GM19351 (cell line): ENCODE results near the gene FASLG.

Experiments used
- ATAC-seq: cut with Tn5 transposase; IDR thresholded peaks from one replicate; pipeline ENCODE4 v1.9.1; 2021; ENCODE audit warnings: mild to moderate bottlenecking, moderate library complexity; ENCODE audit not compliant: unreplicated experiment

FASLG gene

GRCh38 chr1:172642970-172643369, 15.9 kb upstream of the FASLG start:
- ATAC-seq, result no peak

- no peak for ATAC-seq
These were observed 12.2 kb upstream of the FASLG start for GRCh38 chr1:172646653-172647052.

DNA sequence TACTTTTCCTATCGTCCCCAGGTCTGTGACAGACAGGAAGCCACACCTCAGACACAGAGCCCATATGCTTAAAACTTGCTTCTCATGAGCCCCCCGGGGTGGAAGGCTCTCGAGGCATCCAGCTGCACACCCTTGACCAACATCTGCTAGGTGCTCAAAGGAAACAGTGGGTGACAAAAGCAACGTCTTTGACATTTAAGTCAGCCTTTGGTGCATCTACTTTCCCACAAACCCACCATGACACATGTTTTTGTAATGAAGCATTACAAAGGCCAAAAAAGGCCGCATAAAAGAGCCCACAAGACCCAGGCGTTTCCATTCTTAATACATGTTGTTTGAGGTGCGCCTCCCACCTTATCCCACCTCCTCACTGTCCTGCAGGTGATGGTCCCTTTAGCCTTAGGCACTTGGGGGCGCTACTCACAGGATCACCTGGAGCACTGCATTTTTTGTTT, 11.8 kb upstream of the FASLG start:
- no peak for ATAC-seq

- no peak for ATAC-seq
These were observed 10.9 kb upstream of the FASLG start for GRCh38 chr1:172647987-172648386.

- ATAC-seq, result no peak
These were observed 8.3 kb upstream of the FASLG start for GRCh38 chr1:172650474-172651193.

- no peak for ATAC-seq
These were observed 5.7 kb upstream of the FASLG start for GRCh38 chr1:172653015-172653709.

- ATAC-seq, result no peak
These were observed 4.4 kb upstream of the FASLG start for GRCh38 chr1:172654535-172654934.

GRCh38 chr1:172656576-172656975, 2.3 kb upstream of the FASLG start:
- ATAC-seq, result no peak

- no peak for ATAC-seq
These were observed 1.3 kb upstream of the FASLG start for GRCh38 chr1:172657586-172657985.

GRCh38 chr1:172661107-172661506, 2.2 kb downstream of the FASLG start:
- ATAC-seq, result no peak

DNA sequence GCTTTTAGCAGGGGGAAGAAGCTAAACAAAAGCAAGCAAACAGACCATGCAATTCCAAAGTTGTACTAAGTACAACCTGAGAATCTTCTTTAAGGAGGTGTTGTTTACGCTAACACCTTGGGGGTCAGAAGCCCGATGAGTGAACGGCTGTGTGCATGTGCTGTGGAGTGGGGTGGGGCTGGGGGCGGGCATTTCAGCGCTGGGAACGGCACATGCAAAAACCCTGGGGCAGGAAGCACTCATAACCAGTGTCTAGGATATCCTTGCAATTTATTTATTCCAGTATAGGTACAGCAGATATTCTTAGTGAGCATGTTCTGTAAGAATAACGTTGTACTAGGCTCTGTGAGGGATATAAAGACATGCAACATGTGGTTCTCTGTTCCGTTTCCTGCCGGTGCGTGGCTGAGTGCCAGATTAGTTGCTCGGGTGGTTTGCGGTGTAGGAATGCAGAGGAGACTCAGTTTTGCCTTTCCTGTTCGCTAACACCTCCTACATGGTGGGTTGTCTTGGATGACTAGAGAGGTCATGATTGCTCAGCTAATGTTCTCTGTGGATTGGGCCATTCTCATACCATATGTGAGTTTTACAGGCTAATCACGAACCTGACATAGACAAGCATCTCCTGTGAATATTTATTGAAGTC, 3.7 kb downstream of the FASLG start:
- peak; percentile 95 for ATAC-seq

GRCh38 chr1:172663732-172664131, 4.8 kb downstream of the FASLG start:
- ATAC-seq, result no peak

GRCh38 chr1:172668097-172668496, 9.2 kb downstream of the FASLG start:
- ATAC-seq, result no peak

GRCh38 chr1:172669011-172669410, 10.1 kb downstream of the FASLG start:
- no peak for ATAC-seq

- ATAC-seq, result no peak
These were observed 11.4 kb downstream of the FASLG start for GRCh38 chr1:172670316-172670715.

GRCh38 chr1:172670791-172671190, 11.9 kb downstream of the FASLG start:
- peak; percentile 74 for ATAC-seq

GRCh38 chr1:172671591-172671990, 12.7 kb downstream of the FASLG start:
- no peak for ATAC-seq

GRCh38 chr1:172672720-172673119, 13.8 kb downstream of the FASLG start:
- ATAC-seq, result no peak

- no peak for ATAC-seq
These were observed 14.9 kb downstream of the FASLG start for GRCh38 chr1:172673761-172674160.

GRCh38 chr1:172674831-172675613, 16.1 kb downstream of the FASLG start:
- no peak for ATAC-seq
